Anterior cingulate cortex (tissue), 58 donors: Measurements from ENCODE around the gene HPSE.
"Not testable (repeated sequence)": the region's sequence is repeated elsewhere in the genome, so short reads cannot be mapped to it uniquely, and the experiment has no call there.

Experiments
- DNase-seq, 58 donors: peaks; one replicate each; lab custom pipeline; 2025; lab: John Stamatoyannopoulos, UW

Gene HPSE

GRCh38 chr4:83285055-83285407 lies 49.6 kb downstream of the HPSE start:
- DNase-seq: peak in 8 of 58 donors; percentile 0 to 44 (median 24)

GRCh38 chr4:83284193-83285054 lies 50.2 kb downstream of the HPSE start, which contains the start of gene COQ2:
Gene COQ2 (minus strand): TSS chr4:83284798. CDS start chr4:83284764, 34 bp downstream.
- peak; percentile 60 to 99 (median 93) for DNase-seq

- no peak for DNase-seq
Observed at GRCh38 chr4:83283181-83283580, 51.5 kb downstream of the HPSE start.

GRCh38 chr4:83282049-83282535 lies 52.6 kb downstream of the HPSE start:
- DNase-seq: peak in 9 of 58 donors; percentile 2 to 42 (median 8)

GRCh38 chr4:83281307-83281706 lies 53.3 kb downstream of the HPSE start:
- DNase-seq: no peak

GRCh38 chr4:83276299-83277040 lies 58.2 kb downstream of the HPSE start:
- DNase-seq: no peak

GRCh38 chr4:83273926-83274325 lies 60.7 kb downstream of the HPSE start:
- DNase-seq: not testable (repeated sequence)

GRCh38 chr4:83272900-83273299 lies 61.7 kb downstream of the HPSE start:
- DNase-seq: no peak

- DNase-seq: no peak
Observed at GRCh38 chr4:83269256-83269655, 65.4 kb downstream of the HPSE start.

- DNase-seq: no peak
Observed at GRCh38 chr4:83268491-83268890, 66.2 kb downstream of the HPSE start.

- DNase-seq: no peak
Observed at GRCh38 chr4:83267830-83268475, 66.7 kb downstream of the HPSE start.

- DNase-seq: no peak
Observed at GRCh38 chr4:83267121-83267829, 67.4 kb downstream of the HPSE start.

- DNase-seq: no peak
Observed at GRCh38 chr4:83266689-83267088, 68.0 kb downstream of the HPSE start.

GRCh38 chr4:83263106-83263505 lies 71.5 kb downstream of the HPSE start:
- no peak for DNase-seq

- DNase-seq: no peak
Observed at GRCh38 chr4:83262682-83263081, 72.0 kb downstream of the HPSE start.

- no peak for DNase-seq
Observed at GRCh38 chr4:83261307-83261706, 73.3 kb downstream of the HPSE start.

GRCh38 chr4:83259586-83259985 lies 75.1 kb downstream of the HPSE start:
- DNase-seq: no peak

- no peak for DNase-seq
Observed at GRCh38 chr4:83258461-83258860, 76.2 kb downstream of the HPSE start.

- no peak for DNase-seq
Observed at GRCh38 chr4:83257811-83258210, 76.8 kb downstream of the HPSE start.

GRCh38 chr4:83255584-83255983 lies 79.1 kb downstream of the HPSE start:
- DNase-seq: no peak
